GM12801 (cell line): Measurements from ENCODE around the gene ATP5IF1.

ENCODE experiments used
- CTCF ChIP-seq: IDR thresholded peaks from one replicate; pipeline ENCODE4 v1.5.1; 2011; ENCODE audit warnings: control low read depth; ENCODE audit not compliant: insufficient read length; ENCODE audit errors: extremely low read depth

The ATP5IF1 gene

DNA sequence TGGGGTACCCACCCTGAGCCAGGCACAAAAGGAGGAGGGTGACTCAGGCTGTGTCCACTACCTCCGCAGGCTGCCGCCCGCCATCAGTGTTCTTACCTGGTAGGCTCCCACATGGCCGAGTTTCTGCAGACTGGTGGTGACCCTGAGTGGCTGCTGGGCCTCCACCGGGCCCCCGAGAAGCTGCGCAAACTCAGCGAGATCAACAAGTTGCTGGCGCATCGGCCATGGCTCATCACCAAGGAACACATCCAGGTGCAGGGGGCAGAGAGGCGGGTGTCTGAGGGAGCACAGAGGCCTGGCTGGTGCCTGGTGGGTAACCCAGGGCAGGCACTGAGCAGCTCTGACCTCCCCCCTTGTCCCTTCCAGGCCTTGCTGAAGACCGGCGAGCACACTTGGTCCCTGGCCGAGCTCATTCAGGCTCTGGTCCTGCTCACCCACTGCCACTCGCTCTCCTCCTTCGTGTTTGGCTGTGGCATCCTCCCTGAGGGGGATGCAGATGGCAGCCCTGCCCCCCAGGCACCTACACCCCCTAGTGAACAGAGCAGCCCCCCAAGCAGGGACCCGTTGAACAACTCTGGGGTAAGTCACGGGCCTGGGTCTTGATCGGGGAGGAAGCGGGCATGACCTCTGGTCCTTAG is 36.4 kb downstream of the ATP5IF1 start:
- no peak for TF ChIP-seq CTCF

- TF ChIP-seq CTCF, result no peak
Observed at GRCh38 chr1:28273216-28273860, 37.4 kb downstream of the ATP5IF1 start.

DNA sequence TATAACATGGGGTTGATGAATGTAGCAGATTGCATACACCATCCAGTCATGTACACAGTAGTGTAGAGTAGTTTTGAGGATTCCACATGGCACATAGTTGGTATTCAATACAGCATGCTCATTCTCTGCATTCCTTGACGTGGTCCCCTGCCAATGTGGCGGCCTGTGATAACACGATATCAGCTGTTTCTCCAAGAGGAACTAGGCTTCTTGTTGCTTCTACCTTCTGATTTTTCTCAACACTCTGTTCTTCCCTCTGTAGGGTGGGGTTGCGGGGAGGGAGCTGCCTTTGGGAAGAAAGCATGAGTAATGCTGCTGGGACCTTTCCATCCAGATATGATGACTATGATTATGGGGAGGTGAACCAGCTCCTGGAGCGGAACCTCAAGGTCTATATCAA is 42.8 kb downstream of the ATP5IF1 start:
- TF ChIP-seq CTCF, result no peak

GRCh38 chr1:28279721-28280120 is 43.8 kb downstream of the ATP5IF1 start:
- no peak for TF ChIP-seq CTCF

GRCh38 chr1:28280501-28280900 is 44.6 kb downstream of the ATP5IF1 start:
- TF ChIP-seq CTCF, result no peak

GRCh38 chr1:28280977-28281381 is 45.1 kb downstream of the ATP5IF1 start:
- TF ChIP-seq CTCF, result no peak

- no peak for TF ChIP-seq CTCF
Observed at GRCh38 chr1:28281608-28282425, 45.9 kb downstream of the ATP5IF1 start.
